Measurements from ENCODE around the gene OR52E4. TPM values are rescaled to one million over a fixed set of nuclear protein-coding genes. Genes with fewer than 3 reads are reported as not detected.

OR52E4 gene
- polyA plus RNA-seq (2013, experiment 1 of 4) = not detected
- polyA plus RNA-seq (2013, experiment 2 of 4) = not detected
- polyA plus RNA-seq (2013, experiment 3 of 4) = not detected
- not detected for polyA plus RNA-seq (2013, experiment 4 of 4)

DNA sequence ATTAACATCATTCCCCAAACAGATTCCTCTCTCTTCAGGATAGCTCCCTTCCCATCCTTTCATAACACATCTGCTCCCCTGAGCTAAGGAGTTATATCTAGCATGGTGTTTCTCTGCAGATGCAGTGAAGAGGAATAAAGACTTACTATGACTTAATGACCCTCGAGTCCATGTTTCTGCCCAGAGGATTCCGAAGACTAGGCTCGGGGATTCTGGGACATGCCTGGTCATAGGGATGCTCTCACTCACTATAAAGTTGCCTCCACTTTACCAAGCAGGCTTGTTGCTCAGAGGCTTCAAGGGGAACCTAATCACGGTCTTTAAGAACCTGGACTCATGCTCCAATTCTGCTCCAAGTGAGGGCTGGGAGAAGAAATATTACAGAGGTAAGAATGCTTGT lies at the start of gene OR52E4:
Gene OR52E4 (plus strand): TSS at position 301 of the 400 bp plus-strand sequence. CDS start 3,664 bp downstream, outside the sequence.
- Histone ChIP-seq H3K27me3 (ENCODE audit: control insufficient read depth, insufficient read depth, low read length, poor library complexity, severe bottlenecking) (no peaks in the 10 kb centered on the region), H3K36me3 (ENCODE audit: control insufficient read depth, insufficient read depth, low read length) (no peaks in the 10 kb centered on the region), H3K27ac (ENCODE audit: insufficient read depth, low read depth, low read length, poor library complexity, severe bottlenecking) (no peak within 1 kb of the TSS), H3K9me3 (ENCODE audit: control insufficient read depth, low read length) (no peaks in the 10 kb centered on the region), H3K4me1 (ENCODE audit: control insufficient read depth, insufficient read depth, low read length) (no peaks in the 10 kb centered on the region), H3K4me3 (ENCODE audit: insufficient read depth, low read depth, low read length) (no peak within 1 kb of the TSS)
- WGBS, 2 experiments = 90 to 93% methylated on average over 4 of the region's 4 CpGs

DNA sequence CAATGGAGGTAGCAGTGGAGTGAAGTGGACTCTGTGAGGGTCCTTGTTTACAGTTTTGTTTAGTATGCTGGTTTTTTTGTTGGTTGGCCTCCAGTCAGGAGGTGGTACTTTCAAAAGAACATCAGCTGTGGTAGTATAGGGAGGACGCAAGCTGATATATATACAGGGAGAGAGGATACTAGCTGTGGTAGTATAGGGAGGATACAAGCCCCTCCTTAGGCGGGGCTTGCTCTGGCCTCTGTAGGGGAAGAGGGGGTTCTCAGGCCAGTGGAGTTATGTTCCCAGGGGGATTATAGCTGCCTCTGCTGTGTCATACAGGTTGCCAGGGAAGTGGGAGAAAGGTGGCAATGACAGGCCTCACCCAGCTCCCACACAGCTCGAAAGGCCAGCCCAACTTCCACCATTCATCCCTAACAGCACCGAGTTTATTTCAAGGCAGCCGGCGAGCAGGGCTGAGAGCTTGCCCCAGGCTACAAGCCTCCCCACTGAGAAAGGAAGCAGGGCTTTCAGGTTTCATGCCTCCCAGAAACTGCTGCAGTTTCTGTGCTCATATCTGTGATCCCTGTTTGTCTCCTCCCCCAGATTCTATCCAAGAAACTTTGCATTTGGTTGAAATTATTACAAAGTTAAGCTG lies 49.1 kb upstream of the OR52E4 start:
- no peaks in the 10 kb centered on the region for H3K36me3 ChIP-seq (ENCODE audit: control insufficient read depth, insufficient read depth, low read length)
- 57 to 62% methylated on average over 6 of the region's 6 CpGs for WGBS, 2 experiments
- H3K27me3 ChIP-seq (ENCODE audit: control insufficient read depth, insufficient read depth, low read length, poor library complexity, severe bottlenecking) = no peaks in the 10 kb centered on the region
- no peak overlapping the region for H3K4me3 ChIP-seq (ENCODE audit: insufficient read depth, low read depth, low read length)
- H3K27ac ChIP-seq (ENCODE audit: insufficient read depth, low read depth, low read length, poor library complexity, severe bottlenecking) = no peak overlapping the region
- H3K9me3 ChIP-seq (ENCODE audit: control insufficient read depth, low read length) = no peaks in the 10 kb centered on the region
- no peaks in the 10 kb centered on the region for H3K4me1 ChIP-seq (ENCODE audit: control insufficient read depth, insufficient read depth, low read length)

- 80 to 87% methylated on average over 1 of the region's 2 CpGs for WGBS, 2 experiments
- Histone ChIP-seq H3K27me3 (ENCODE audit: control insufficient read depth, insufficient read depth, low read length, poor library complexity, severe bottlenecking) (no peaks in the 10 kb centered on the region), H3K36me3 (ENCODE audit: control insufficient read depth, insufficient read depth, low read length) (no peaks in the 10 kb centered on the region), H3K4me3 (ENCODE audit: insufficient read depth, low read depth, low read length) (no peak overlapping the region), H3K9me3 (ENCODE audit: control insufficient read depth, low read length) (no peaks in the 10 kb centered on the region), H3K27ac (ENCODE audit: insufficient read depth, low read depth, low read length, poor library complexity, severe bottlenecking) (no peak overlapping the region), H3K4me1 (ENCODE audit: control insufficient read depth, insufficient read depth, low read length) (no peaks in the 10 kb centered on the region)
Measured at GRCh38 chr11:5833446-5833845, 47.0 kb upstream of the OR52E4 start.

DNA sequence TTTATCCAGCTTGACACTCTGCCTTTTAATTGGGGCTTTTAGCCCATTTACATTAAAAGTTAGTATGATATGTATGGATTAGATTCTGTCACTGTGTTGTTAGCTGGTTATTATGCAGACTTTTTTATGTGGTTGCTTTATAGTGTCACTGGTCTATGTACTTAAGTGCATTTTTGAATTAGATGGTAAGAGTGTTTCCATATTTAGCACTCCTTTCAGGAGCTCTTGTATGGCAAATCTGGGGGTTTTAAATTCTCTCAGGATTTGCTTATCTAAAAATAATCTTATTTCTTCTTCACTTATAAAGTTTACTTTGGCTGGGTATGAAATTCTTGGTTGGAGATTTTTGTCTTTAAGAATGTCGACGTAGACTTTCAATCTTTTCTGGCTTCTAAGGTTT lies 42.7 kb upstream of the OR52E4 start:
- no peaks in the 10 kb centered on the region for H3K36me3 ChIP-seq (ENCODE audit: control insufficient read depth, insufficient read depth, low read length)
- no peaks in the 10 kb centered on the region for H3K9me3 ChIP-seq (ENCODE audit: control insufficient read depth, low read length)
- no peaks in the 10 kb centered on the region for H3K4me1 ChIP-seq (ENCODE audit: control insufficient read depth, insufficient read depth, low read length)
- H3K27me3 ChIP-seq (ENCODE audit: control insufficient read depth, insufficient read depth, low read length, poor library complexity, severe bottlenecking) = no peaks in the 10 kb centered on the region
- no peak overlapping the region for H3K4me3 ChIP-seq (ENCODE audit: insufficient read depth, low read depth, low read length)
- H3K27ac ChIP-seq (ENCODE audit: insufficient read depth, low read depth, low read length, poor library complexity, severe bottlenecking) = no peak overlapping the region
- WGBS, 2 experiments = 100% methylated on average over 2 of the region's 2 CpGs

GRCh38 chr11:5841797-5842196 lies 38.6 kb upstream of the OR52E4 start, which contains the start of gene OR52E6:
Gene OR52E6, minus strand, starts transcription at chr11:5841897. Its CDS starts 0 bp downstream, at chr11:5841897.
- no peak within 1 kb of the TSS for H3K27ac ChIP-seq (ENCODE audit: insufficient read depth, low read depth, low read length, poor library complexity, severe bottlenecking)
- no peaks in the 10 kb centered on the region for H3K36me3 ChIP-seq (ENCODE audit: control insufficient read depth, insufficient read depth, low read length)
- H3K4me1 ChIP-seq (ENCODE audit: control insufficient read depth, insufficient read depth, low read length) = no peaks in the 10 kb centered on the region
- H3K4me3 ChIP-seq (ENCODE audit: insufficient read depth, low read depth, low read length) = no peak within 1 kb of the TSS
- 0% methylated on average over 1 of the region's 1 CpG for WGBS, 2 experiments
- no peaks in the 10 kb centered on the region for H3K9me3 ChIP-seq (ENCODE audit: control insufficient read depth, low read length)
- H3K27me3 ChIP-seq (ENCODE audit: control insufficient read depth, insufficient read depth, low read length, poor library complexity, severe bottlenecking) = no peaks in the 10 kb centered on the region

- Histone ChIP-seq H3K27ac (ENCODE audit: insufficient read depth, low read depth, low read length, poor library complexity, severe bottlenecking) (no peak overlapping the region), H3K4me1 (ENCODE audit: control insufficient read depth, insufficient read depth, low read length) (no peaks in the 10 kb centered on the region), H3K36me3 (ENCODE audit: control insufficient read depth, insufficient read depth, low read length) (no peaks in the 10 kb centered on the region), H3K9me3 (ENCODE audit: control insufficient read depth, low read length) (no peaks in the 10 kb centered on the region), H3K4me3 (ENCODE audit: insufficient read depth, low read depth, low read length) (no peak overlapping the region), H3K27me3 (ENCODE audit: control insufficient read depth, insufficient read depth, low read length, poor library complexity, severe bottlenecking) (no peaks in the 10 kb centered on the region)
- WGBS, 2 experiments = 86 to 95% methylated on average over 1 of the region's 1 CpG
Measured at GRCh38 chr11:5846701-5847100, 33.7 kb upstream of the OR52E4 start.

DNA sequence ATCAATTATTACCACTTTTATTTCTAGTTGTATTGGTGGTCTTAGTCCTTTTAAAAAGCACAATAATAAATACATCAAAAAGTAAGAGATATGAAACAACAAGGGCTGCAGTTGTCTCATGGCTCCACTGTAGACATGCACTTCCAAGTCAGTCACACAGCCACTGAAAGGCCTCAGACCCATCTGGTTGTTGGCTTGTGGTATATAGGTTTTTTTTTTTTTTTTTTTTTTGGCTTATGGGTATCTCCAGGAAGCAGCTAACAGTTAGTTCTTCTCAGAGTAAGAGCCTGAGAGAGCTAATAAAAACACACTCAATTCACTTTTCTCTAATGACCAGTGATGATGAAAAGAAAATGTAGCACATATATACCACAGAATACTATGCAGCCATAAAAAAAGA lies 32.7 kb upstream of the OR52E4 start:
- H3K27me3 ChIP-seq (ENCODE audit: control insufficient read depth, insufficient read depth, low read length, poor library complexity, severe bottlenecking) = no peaks in the 10 kb centered on the region
- H3K4me1 ChIP-seq (ENCODE audit: control insufficient read depth, insufficient read depth, low read length) = no peaks in the 10 kb centered on the region
- no peak overlapping the region for H3K27ac ChIP-seq (ENCODE audit: insufficient read depth, low read depth, low read length, poor library complexity, severe bottlenecking)
- H3K4me3 ChIP-seq (ENCODE audit: insufficient read depth, low read depth, low read length) = no peak overlapping the region
- H3K9me3 ChIP-seq (ENCODE audit: control insufficient read depth, low read length) = no peaks in the 10 kb centered on the region
- no peaks in the 10 kb centered on the region for H3K36me3 ChIP-seq (ENCODE audit: control insufficient read depth, insufficient read depth, low read length)

GRCh38 chr11:5851002-5851401 lies 29.4 kb upstream of the OR52E4 start:
- Histone ChIP-seq H3K27me3 (ENCODE audit: control insufficient read depth, insufficient read depth, low read length, poor library complexity, severe bottlenecking) (no peaks in the 10 kb centered on the region), H3K9me3 (ENCODE audit: control insufficient read depth, low read length) (no peaks in the 10 kb centered on the region), H3K36me3 (ENCODE audit: control insufficient read depth, insufficient read depth, low read length) (no peaks in the 10 kb centered on the region), H3K27ac (ENCODE audit: insufficient read depth, low read depth, low read length, poor library complexity, severe bottlenecking) (no peak overlapping the region), H3K4me1 (ENCODE audit: control insufficient read depth, insufficient read depth, low read length) (no peaks in the 10 kb centered on the region), H3K4me3 (ENCODE audit: insufficient read depth, low read depth, low read length) (no peak overlapping the region)
- WGBS, 2 experiments = 86 to 94% methylated on average over 1 of the region's 1 CpG

- Histone ChIP-seq H3K27me3 (ENCODE audit: control insufficient read depth, insufficient read depth, low read length, poor library complexity, severe bottlenecking) (no peaks in the 10 kb centered on the region), H3K4me1 (ENCODE audit: control insufficient read depth, insufficient read depth, low read length) (no peaks in the 10 kb centered on the region), H3K4me3 (ENCODE audit: insufficient read depth, low read depth, low read length) (no peak within 1 kb of the TSS), H3K9me3 (ENCODE audit: control insufficient read depth, low read length) (no peaks in the 10 kb centered on the region), H3K36me3 (ENCODE audit: control insufficient read depth, insufficient read depth, low read length) (no peaks in the 10 kb centered on the region), H3K27ac (ENCODE audit: insufficient read depth, low read depth, low read length, poor library complexity, severe bottlenecking) (no peak within 1 kb of the TSS)
- WGBS, 2 experiments = 94 to 100% methylated on average over 3 of the region's 3 CpGs
Measured at GRCh38 chr11:5857590-5857989, 22.8 kb upstream of the OR52E4 start, which contains the start of gene OR52E8. Gene OR52E8, minus strand, starts transcription at chr11:5857690. Its CDS starts 0 bp downstream, at chr11:5857690.

- no peak overlapping the region for H3K4me3 ChIP-seq (ENCODE audit: insufficient read depth, low read depth, low read length)
- no peaks in the 10 kb centered on the region for H3K27me3 ChIP-seq (ENCODE audit: control insufficient read depth, insufficient read depth, low read length, poor library complexity, severe bottlenecking)
- WGBS, 2 experiments = 80 to 89% methylated on average over 1 to 2 of the region's 2 CpGs
- H3K9me3 ChIP-seq (ENCODE audit: control insufficient read depth, low read length) = no peaks in the 10 kb centered on the region
- H3K4me1 ChIP-seq (ENCODE audit: control insufficient read depth, insufficient read depth, low read length) = no peaks in the 10 kb centered on the region
- H3K36me3 ChIP-seq (ENCODE audit: control insufficient read depth, insufficient read depth, low read length) = no peaks in the 10 kb centered on the region
- no peak overlapping the region for H3K27ac ChIP-seq (ENCODE audit: insufficient read depth, low read depth, low read length, poor library complexity, severe bottlenecking)
Measured at GRCh38 chr11:5865826-5866225, 14.6 kb upstream of the OR52E4 start.

Data from ectodermal cell (in vitro differentiated cells).